Right ventricle myocardium inferior (tissue), 1 donor: Measurements from ENCODE around the gene USP43. TPM values are rescaled to one million over a fixed set of nuclear protein-coding genes. Genes with fewer than 3 reads are reported as not detected.
"Not testable (repeated sequence)": the region's sequence is repeated elsewhere in the genome, so short reads cannot be mapped to it uniquely, and the experiment has no call there.

Experiments
- ATAC-seq: fragments of 200-7000 bp; cut with Tn5 transposase; one replicate; pipeline ENCODE4 v1.9.1; 2020; ENCODE audit warnings: mild to moderate bottlenecking, moderate library complexity
- DNase-seq: peaks from one replicate; pipeline ENCODE4 v3.0.0; 2021; ENCODE audit errors: missing footprints
- intact Hi-C: fragments of 100-400 bp; cut with DNase I; formaldehyde crosslinking; loops from one replicate; pipeline ENCODE4 v1.11.0; 2022
- total RNA-seq: library from RNA; stranded (reverse); fragmentation: NEBNext Ultra II Directional; extraction: Animal tissue kit (Norgen Biotek cat#: 25700); gene quantifications from one replicate; pipeline ENCODE4 v1.2.1, GENCODE V29; 2021
- donor health status: DM: no; HTN: yes; CAD: no; lungs with severe emphysema.

The USP43 gene
- total RNA-seq, 1 donor from 2014 or later, result not detected

GRCh38 chr17:9658593-9659211 is 13.4 kb downstream of the USP43 start:
- ATAC-seq, result no peak
- intact Hi-C loops, result no loop called here
- no peak for DNase-seq

- intact Hi-C loops, result no loop called here
- DNase-seq, result no peak
- ATAC-seq, result no peak
Measured at GRCh38 chr17:9661027-9661426, 15.7 kb downstream of the USP43 start.

- intact Hi-C loops, DNase-seq, ATAC-seq: not testable (repeated sequence)
Measured at GRCh38 chr17:9663511-9663910, 18.2 kb downstream of the USP43 start.

GRCh38 chr17:9666461-9667050 is 21.2 kb downstream of the USP43 start:
- no peak for ATAC-seq
- no peak for DNase-seq
- intact Hi-C loops, result no loop called here

- ATAC-seq, result no peak
- no peak for DNase-seq
- intact Hi-C loops, result no loop called here
Measured at GRCh38 chr17:9668517-9668916, 23.2 kb downstream of the USP43 start.

GRCh38 chr17:9669551-9670008 is 24.3 kb downstream of the USP43 start:
- intact Hi-C loops, result no loop called here

GRCh38 chr17:9670596-9670995 is 25.3 kb downstream of the USP43 start:
- intact Hi-C loops, result no loop called here
- DNase-seq (no peak), ATAC-seq (no peak)

More at GRCh38 chr17:9669551-9670008, 24.3 kb downstream of the USP43 start:
- DNase-seq (no peak), ATAC-seq (no peak)

- no peak for DNase-seq
Measured at GRCh38 chr17:9671559-9671958, 26.2 kb downstream of the USP43 start.

GRCh38 chr17:9672266-9672665 is 26.9 kb downstream of the USP43 start:
- no peak for ATAC-seq
- no peak for DNase-seq
- intact Hi-C loops, result no loop called here

More at GRCh38 chr17:9671559-9671958, 26.2 kb downstream of the USP43 start:
- no peak for ATAC-seq
- intact Hi-C loops, result no loop called here

GRCh38 chr17:9672691-9673090 is 27.4 kb downstream of the USP43 start:
- DNase-seq (no peak), ATAC-seq (no peak)
- intact Hi-C loops, result no loop called here

- intact Hi-C loops, result no loop called here
- DNase-seq, result no peak
- ATAC-seq, result no peak
Measured at GRCh38 chr17:9676084-9676483, 30.8 kb downstream of the USP43 start.

- no peak for DNase-seq
- intact Hi-C loops, result no loop called here
- no peak for ATAC-seq
Measured at GRCh38 chr17:9676820-9677310, 31.5 kb downstream of the USP43 start.

- intact Hi-C loops, result no loop called here
Measured at GRCh38 chr17:9677411-9677810, 32.1 kb downstream of the USP43 start.

GRCh38 chr17:9677896-9678295 is 32.6 kb downstream of the USP43 start:
- intact Hi-C loops, result no loop called here
- DNase-seq (no peak), ATAC-seq (no peak)

More at GRCh38 chr17:9677411-9677810, 32.1 kb downstream of the USP43 start:
- DNase-seq, result no peak
- no peak for ATAC-seq

- no peak for ATAC-seq
- intact Hi-C loops, result no loop called here
- DNase-seq, result no peak
Measured at GRCh38 chr17:9684955-9685621, 39.8 kb downstream of the USP43 start.

GRCh38 chr17:9693755-9694154 is 48.4 kb downstream of the USP43 start:
- DNase-seq, result no peak
- intact Hi-C loops, result no loop called here
- no peak for ATAC-seq

- no peak for ATAC-seq
- intact Hi-C loops, result no loop called here
Measured at GRCh38 chr17:9696279-9697044, 51.1 kb downstream of the USP43 start.

GRCh38 chr17:9700136-9700535 is 54.8 kb downstream of the USP43 start:
- DNase-seq, result no peak

More at GRCh38 chr17:9696279-9697044, 51.1 kb downstream of the USP43 start:
- no peak for DNase-seq

More at GRCh38 chr17:9700136-9700535, 54.8 kb downstream of the USP43 start:
- intact Hi-C loops, result no loop called here
- no peak for ATAC-seq
